H1 (cell line): ENCODE data around the gene FADS3. TPM values are rescaled to one million over a fixed set of nuclear protein-coding genes. Genes with fewer than 3 reads are reported as not detected.

Source experiments
- CTCF ChIA-PET: fragments of 300-600 bp; sonication (Branson Sonifier 250); formaldehyde crosslinking; loops from one replicate; lab custom pipeline; 2021; ENCODE audit not compliant: partially characterized antibody; lab: Charles Lee
- POLR2A ChIA-PET: fragments of 300-600 bp; sonication (Branson Sonifier 250); formaldehyde crosslinking; loops from one replicate; lab custom pipeline; 2021; ENCODE audit warnings: inconsistent platforms; ENCODE audit not compliant: partially characterized antibody; lab: Charles Lee
- DNase-seq, 2 experiments: peaks; one replicate each; pipeline versions ENCODE4 v3.0.0 to v3.0.0-alpha.2; 2010 to 2022; ENCODE audit warnings: low spot score in 2 of 2, low read depth in 1 of 2, mixed read lengths in 1 of 2
- FAIRE-seq: peaks from 2 replicates; lab custom pipeline; 2011; peaks lifted over from hg19 to GRCh38; lab: Jason Lieb, UNC
- H2AFZ ChIP-seq: 2 replicates; pipeline ENCODE4 v1.8.1; 2012; ENCODE audit warnings: low read length, inconsistent platforms
- H2AK5ac ChIP-seq: 2 replicates; pipeline ENCODE4 v1.6.1; 2013; ENCODE audit warnings: low read depth, low read length
- H2BK120ac ChIP-seq: replicated peaks from 2 replicates; pipeline ENCODE3; 2013; ENCODE audit warnings: low read depth, low read length, inconsistent platforms
- H2BK12ac ChIP-seq: 2 replicates; pipeline ENCODE4 v1.6.1; 2013; ENCODE audit warnings: low read depth, low read length
- H2BK15ac ChIP-seq: 2 replicates; pipeline ENCODE4 v1.6.1; 2013; ENCODE audit warnings: low read length
- H2BK20ac ChIP-seq: 2 replicates; pipeline ENCODE4 v1.6.1; 2013; ENCODE audit warnings: low read length
- H2BK5ac ChIP-seq: 2 replicates; pipeline ENCODE4 v1.6.1; 2013; ENCODE audit warnings: low read depth, low read length
- H3K14ac ChIP-seq: 2 replicates; pipeline ENCODE4 v1.6.1; 2013; ENCODE audit warnings: inconsistent platforms; ENCODE audit not compliant: insufficient read length
- H3K18ac ChIP-seq: 2 replicates; pipeline ENCODE4 v1.6.1; 2013; ENCODE audit warnings: low read length; ENCODE audit errors: extremely low read depth
- H3K23ac ChIP-seq: 2 replicates; pipeline ENCODE4 v1.6.1; 2013; ENCODE audit warnings: inconsistent platforms; ENCODE audit not compliant: insufficient read length
- H3K23me2 ChIP-seq: 2 replicates; pipeline ENCODE4 v1.6.1; 2013; ENCODE audit warnings: low read depth, low read length
- H3K27ac ChIP-seq: 2 replicates; pipeline ENCODE4 v1.6.1; 2011; ENCODE audit warnings: low read depth, low read length, inconsistent platforms
- H3K27me3 ChIP-seq, 4 experiments: replicated peaks in 1 of 4; 1 replicate in 1 of 4; 2 replicates in 3 of 4; pipeline versions ENCODE4 v1.6.1 to v1.8.1; 2011 to 2013; ENCODE audit warnings: low read length in 3 of 4, mild to moderate bottlenecking in 3 of 4, inconsistent platforms in 2 of 4, mixed read lengths in 2 of 4, moderate library complexity in 1 of 4; ENCODE audit not compliant: control insufficient read depth in 3 of 4, insufficient read depth in 3 of 4; ENCODE audit errors: extremely low read depth in 1 of 4
- H3K36me3 ChIP-seq, 4 experiments: 2 replicates each; pipeline versions ENCODE4 v1.6.1 to v1.8.1; 2011 to 2013; ENCODE audit warnings: mild to moderate bottlenecking in 4 of 4, low read length in 3 of 4, moderate library complexity in 2 of 4, control low read depth in 1 of 4, inconsistent platforms in 1 of 4; ENCODE audit not compliant: insufficient read depth in 4 of 4, control insufficient read depth in 2 of 4
- H3K4ac ChIP-seq: replicated peaks from 2 replicates; pipeline ENCODE3; 2013; ENCODE audit warnings: low read length, low read depth, mixed read lengths, inconsistent platforms; ENCODE audit not compliant: insufficient read length
- H3K4me1 ChIP-seq, 4 experiments: replicated peaks in 1 of 4; 1 replicate in 1 of 4; 2 replicates in 3 of 4; pipeline versions ENCODE4 v1.6.1 to v1.8.1; 2011 to 2013; ENCODE audit warnings: low read length in 3 of 4, inconsistent platforms in 2 of 4, mixed read lengths in 1 of 4; ENCODE audit not compliant: insufficient read depth in 4 of 4, control insufficient read depth in 3 of 4
- H3K4me2 ChIP-seq, 2 experiments: 2 replicates each; pipeline versions ENCODE4 v1.6.1 to v1.8.1; 2011 to 2013; ENCODE audit warnings: low read depth in 2 of 2, low read length in 2 of 2, control low read depth in 1 of 2, inconsistent platforms in 1 of 2, mild to moderate bottlenecking in 1 of 2; ENCODE audit not compliant: insufficient read depth in 1 of 2
- H3K4me3 ChIP-seq, 4 experiments: fragments of 200-600, 300-600 bp in 1 of 4; sonication (generic), shearing (Covaris generic), sonication (Bioruptor Twin) in 1 of 4; 2 replicates each; pipeline versions ENCODE4 v1.5.1 to v1.8.1; 2011 to 2016; ENCODE audit warnings: low read length in 4 of 4, low read depth in 3 of 4, control low read depth in 2 of 4, inconsistent platforms in 2 of 4, mild to moderate bottlenecking in 2 of 4, mixed read lengths in 1 of 4, moderate library complexity in 1 of 4; ENCODE audit not compliant: insufficient read depth in 2 of 4; ENCODE audit errors: extremely low read depth in 1 of 4
- H3K56ac ChIP-seq: replicated peaks from 2 replicates; pipeline ENCODE3; 2013; ENCODE audit warnings: low read depth, mild to moderate bottlenecking, mixed read lengths, low read length, inconsistent platforms; ENCODE audit not compliant: insufficient read length
- H3K79me1 ChIP-seq: 2 replicates; pipeline ENCODE4 v1.6.1; 2013; ENCODE audit warnings: low read depth, low read length, control low read depth
- H3K79me2 ChIP-seq, 2 experiments: 2 replicates each; pipeline versions ENCODE4 v1.6.1 to v1.8.1; 2012 to 2013; ENCODE audit warnings: low read length in 2 of 2, mild to moderate bottlenecking in 2 of 2, inconsistent platforms in 1 of 2; ENCODE audit not compliant: insufficient read depth in 2 of 2, control insufficient read depth in 1 of 2
- H3K9ac ChIP-seq, 4 experiments: replicated peaks in 1 of 4; 1 replicate in 1 of 4; 2 replicates in 3 of 4; pipeline versions ENCODE4 v1.6.1 to v1.8.1; 2011 to 2013; ENCODE audit warnings: low read depth in 3 of 4, low read length in 3 of 4, control low read depth in 2 of 4, mild to moderate bottlenecking in 2 of 4, moderate library complexity in 2 of 4, inconsistent platforms in 1 of 4; ENCODE audit errors: extremely low read depth in 1 of 4
- H3K9me3 ChIP-seq, 2 experiments: 2 replicates each; pipeline versions ENCODE4 v1.6.1 to v1.8.1; 2012 to 2013; ENCODE audit warnings: mild to moderate bottlenecking in 2 of 2, moderate library complexity in 2 of 2, control low read depth in 1 of 2, inconsistent platforms in 1 of 2, low read depth in 1 of 2, low read length in 1 of 2, mixed read lengths in 1 of 2; ENCODE audit not compliant: insufficient read depth in 2 of 2
- H4K20me1 ChIP-seq, 2 experiments: replicated peaks in 1 of 2; 2 replicates each; pipeline versions ENCODE3 to v1.8.1; 2011 to 2013; ENCODE audit warnings: inconsistent platforms in 2 of 2, low read length in 2 of 2, mild to moderate bottlenecking in 1 of 2; ENCODE audit not compliant: insufficient read depth in 2 of 2, control insufficient read depth in 1 of 2
- H4K5ac ChIP-seq: 2 replicates; pipeline ENCODE4 v1.6.1; 2013; ENCODE audit warnings: low read length, low read depth, mixed read lengths, inconsistent platforms; ENCODE audit not compliant: insufficient read length
- H4K8ac ChIP-seq: 2 replicates; pipeline ENCODE4 v1.8.0; 2013; ENCODE audit warnings: mild to moderate bottlenecking, moderate library complexity, low read length, inconsistent platforms; ENCODE audit not compliant: insufficient read depth; ENCODE audit errors: extremely low read depth
- H4K91ac ChIP-seq: replicated peaks from 2 replicates; pipeline ENCODE3; 2013; ENCODE audit warnings: low read length, mixed read lengths, inconsistent platforms; ENCODE audit not compliant: insufficient read length
- CTBP2 ChIP-seq: IDR thresholded peaks from 2 replicates; pipeline ENCODE4 v1.7.0; 2011; ENCODE audit warnings: borderline replicate concordance, mild to moderate bottlenecking, moderate library complexity, mixed read lengths, low read length; ENCODE audit not compliant: insufficient read depth, insufficient read length
- GABPA ChIP-seq: IDR thresholded peaks from 2 replicates; pipeline ENCODE4 v1.6.1; 2011; ENCODE audit warnings: mild to moderate bottlenecking, low read length, moderate library complexity, borderline replicate concordance; ENCODE audit not compliant: insufficient read depth
- RNF2 ChIP-seq: fragments of 200-900, 300-1000 bp; sonication (generic); IDR thresholded peaks from 2 replicates; pipeline ENCODE4 v1.7.1; 2016; ENCODE audit warnings: borderline replicate concordance, low read depth, mild to moderate bottlenecking, antibody characterized with exemption, low read length; ENCODE audit not compliant: poor library complexity, severe bottlenecking; ENCODE audit errors: missing control alignments
- SP4 ChIP-seq: IDR thresholded peaks from 2 replicates; pipeline ENCODE4 v1.6.1; 2012; ENCODE audit warnings: low read length, inconsistent platforms
- WGBS, 2 experiments: shearing (Covaris generic) in 1 of 2; methylation state at CpG; one replicate each; pipeline versions ENCODE4 v1.1.6 to v1.1.7; 2013 to 2015; ENCODE audit warnings: low lambda C conversion rate in 2 of 2, mixed read lengths in 2 of 2, inconsistent platforms in 1 of 2, low coverage in 1 of 2, missing lambda C conversion rate in 1 of 2; ENCODE audit not compliant: insufficient replicate concordance in 2 of 2, insufficient coverage in 1 of 2, insufficient read length in 1 of 2; ENCODE audit errors: extremely low coverage in 1 of 2, missing lambda C conversion rate in 1 of 2; 5-methylcytosine and 5-hydroxymethylcytosine counted together
- polyA plus RNA-seq, 7 experiments: library from polyadenylated mRNA; depleted of rRNA in 3 of 7; stranded (reverse) in 5 of 7; unstranded in 2 of 7; fragments of >200 nt in 5 of 7; fragments of 200-250 nt in 2 of 7; gene quantifications; 1 replicate in 5 of 7; 2 replicates in 1 of 7; 4 replicates in 1 of 7; pipeline versions ENCODE4 v1.2.1 to v1.2.3, GENCODE V29; 2011 to 2013; ENCODE audit warnings: missing spikeins in 2 of 7, mixed read lengths in 2 of 7
- total RNA-seq: library from RNA; stranded (reverse); fragmentation: NEBNext Ultra II Directional; extraction: Animal tissue kit (Norgen Biotek cat#: 25700); gene quantifications from 2 replicates; pipeline ENCODE4 v1.2.1, GENCODE V29; 2021

Gene FADS3
- total and polyA plus RNA-seq, 2 of the 8 experiments (the other 6 are each of a cell fraction or from before 2014, with no cell fraction given) = 43.8 to 76.3 TPM

DNA sequence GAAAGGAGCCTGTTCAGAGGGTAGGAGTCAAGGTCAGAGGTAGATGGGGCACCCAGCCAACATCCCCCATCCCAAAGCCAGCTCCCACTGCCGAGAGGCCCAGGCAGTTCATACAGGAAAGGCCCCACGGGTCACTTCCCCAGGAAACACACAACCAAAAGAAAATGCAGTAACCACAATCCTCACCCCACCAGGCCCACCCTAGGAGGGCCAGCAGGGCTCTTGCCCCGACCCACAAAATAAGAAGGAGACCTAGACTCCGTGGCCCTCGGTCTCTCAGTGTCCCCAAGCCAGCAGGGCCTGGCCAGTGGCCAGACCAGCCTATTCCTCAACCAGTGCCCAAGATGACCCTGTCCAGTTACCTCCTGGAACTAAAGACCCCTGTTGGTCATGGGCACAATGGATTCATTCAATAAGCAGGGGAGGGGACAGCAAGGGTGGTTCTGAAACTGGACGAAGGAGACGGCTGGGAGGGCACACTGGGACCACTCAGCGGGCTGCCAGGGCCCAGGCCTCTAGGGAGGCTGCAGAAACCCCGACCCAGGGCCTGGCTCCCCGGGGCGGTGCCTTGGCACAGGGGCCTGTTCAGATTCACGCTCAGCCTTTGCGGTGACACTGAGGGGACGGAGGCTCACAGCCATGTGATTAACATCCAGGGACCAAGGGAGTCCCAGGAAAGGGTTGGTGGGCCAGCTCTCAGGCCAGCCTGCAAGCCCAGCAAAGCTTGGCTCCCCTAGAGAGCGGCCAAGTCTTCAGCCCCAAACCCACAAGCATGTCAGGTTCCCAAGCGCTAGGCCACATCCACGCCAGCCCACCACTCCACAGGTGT lies 20.6 kb upstream of the FADS3 start:
- H4K20me1 ChIP-seq = no peaks in the 10 kb centered on the region
- no peak for TF ChIP-seq SP4
- TF ChIP-seq CTBP2 = no peak
- no peak for TF ChIP-seq GABPA
- TF ChIP-seq RNF2 = no peak

More for the DNA sequence above, 20.6 kb upstream of the FADS3 start:
- Histone ChIP-seq H3K79me1 (no peaks in the 10 kb centered on the region), H3K18ac (no peak overlapping the region), H2BK20ac (no peak overlapping the region), H3K27me3 (peaks cover 0 to 6% (median 4%) of the 10 kb centered on the region in 4 experiments; a peak in 4 of 7 replicates), H3K56ac (no peak overlapping the region), H4K5ac (no peak overlapping the region), H3K14ac (no peak overlapping the region), H2AK5ac (no peak overlapping the region), H2BK120ac (no peak overlapping the region), H3K4me1 (peaks cover 0 to 17% (median 10%) of the 10 kb centered on the region in 4 experiments; a peak in 6 of 7 replicates), H3K4me2 (no peak overlapping the region), H3K23me2 (peaks cover under 1% of the 10 kb centered on the region; the same call in 1 of the 2 replicates), H3K4me3 (no peak overlapping the region), H2AFZ (no peak overlapping the region), H3K4ac (no peak overlapping the region), H3K9ac (no peak overlapping the region), H4K8ac (no peak overlapping the region), H3K23ac (no peak overlapping the region), H3K27ac (no peak overlapping the region), H2BK12ac (no peak overlapping the region), H2BK5ac (0 out of 2 replicates have a peak overlapping the region, but pooled peaks have one; percentile 24), H3K36me3 (no peaks in the 10 kb centered on the region), H3K9me3 (no peaks in the 10 kb centered on the region), H2BK15ac (no peak overlapping the region), H4K91ac (no peak overlapping the region), H3K79me2 (no peaks in the 10 kb centered on the region)
- CTCF ChIA-PET = interaction anchor here (0.8 to 11.1 kb wide), 3 partner anchors 11 to 36 kb away, joined by 3 to 202 read pairs (median 23); no protein-coding TSS in a partner anchor
- FAIRE-seq (no peak), DNase-seq (no peak)
- WGBS, 2 experiments = 86% methylated on average over 17 of the region's 17 CpGs; no CpG with 5 or more reads in 1 of the 2 experiments
- POLR2A ChIA-PET = interaction anchor here (1.9 kb wide), 1 partner anchor 11 kb away, joined by 5 read pairs; no protein-coding TSS in a partner anchor
